ENCODE data around the gene ZRANB3. TPM values are rescaled to one million over a fixed set of nuclear protein-coding genes. Genes with fewer than 3 reads are reported as not detected.

Gene ZRANB3
- total RNA-seq, 3 donors from 2014 or later, result 3.2 to 6.1 (median 5.6) TPM

GRCh38 chr2:135174810-135175093 lies 356.3 kb downstream of the ZRANB3 start:
- Histone ChIP-seq H3K4me3 (no peak overlapping the region), H3K27me3 (no peaks in the 10 kb centered on the region), H3K9me3 (peaks cover 4 to 8% of the 10 kb centered on the region in 2 donors), H3K4me1 (no peaks in the 10 kb centered on the region), H3K27ac (no peak overlapping the region), H3K36me3 (no peaks in the 10 kb centered on the region)
- no peak for TF ChIP-seq POLR2A (IDR thresholded peaks at IDR 0.05)
- no peak for TF ChIP-seq CTCF (IDR thresholded peaks at IDR 0.05)
- no peak for TF ChIP-seq POLR2AphosphoS5 (IDR thresholded peaks at IDR 0.05)
- DNase-seq (ENCODE audit: low spot score in 2 of 2), result no peak
- intact Hi-C loops (cut with DNase I; ENCODE audit: low total_unique reads), result no loop called here

- TF ChIP-seq CTCF (IDR thresholded peaks at IDR 0.05) (no peak), POLR2AphosphoS5 (IDR thresholded peaks at IDR 0.05) (no peak), POLR2A (IDR thresholded peaks at IDR 0.05) (no peak)
- no peaks in the 10 kb centered on the region for H3K36me3 ChIP-seq
- intact Hi-C loops (cut with DNase I; ENCODE audit: low total_unique reads), result no loop called here
Measured at GRCh38 chr2:135174049-135174809, 356.8 kb downstream of the ZRANB3 start.

GRCh38 chr2:135169900-135170753 lies 360.9 kb downstream of the ZRANB3 start:
- Histone ChIP-seq H3K9me3 (no peaks in the 10 kb centered on the region), H3K4me3 (no peak overlapping the region), H3K27ac (no peak overlapping the region), H3K27me3 (no peaks in the 10 kb centered on the region), H3K4me1 (no peaks in the 10 kb centered on the region), H3K36me3 (no peaks in the 10 kb centered on the region)
- no peak for DNase-seq (ENCODE audit: low spot score in 2 of 2)
- TF ChIP-seq POLR2AphosphoS5 (IDR thresholded peaks at IDR 0.05), result no peak
- intact Hi-C loops (cut with DNase I; ENCODE audit: low total_unique reads), result no loop called here

More at GRCh38 chr2:135174049-135174809, 356.8 kb downstream of the ZRANB3 start:
- H3K4me3 ChIP-seq, result no peak overlapping the region
- H3K27me3 ChIP-seq, result no peaks in the 10 kb centered on the region
- DNase-seq (ENCODE audit: low spot score in 2 of 2), result no peak
- H3K27ac ChIP-seq, result no peak overlapping the region
- H3K4me1 ChIP-seq, result no peaks in the 10 kb centered on the region
- peaks cover 4 to 8% of the 10 kb centered on the region in 2 donors for H3K9me3 ChIP-seq

- H3K9me3 ChIP-seq, result no peaks in the 10 kb centered on the region
- no peaks in the 10 kb centered on the region for H3K27me3 ChIP-seq
- no peak overlapping the region for H3K4me3 ChIP-seq
- TF ChIP-seq POLR2A (IDR thresholded peaks at IDR 0.05) (no peak), POLR2AphosphoS5 (IDR thresholded peaks at IDR 0.05) (no peak), CTCF (IDR thresholded peaks at IDR 0.05) (no peak)
- H3K36me3 ChIP-seq, result no peaks in the 10 kb centered on the region
- H3K27ac ChIP-seq, result no peak overlapping the region
- intact Hi-C loops (cut with DNase I; ENCODE audit: low total_unique reads), result no loop called here
- no peaks in the 10 kb centered on the region for H3K4me1 ChIP-seq
- no peak for DNase-seq (ENCODE audit: low spot score in 2 of 2)
Measured at GRCh38 chr2:135168204-135168856, 362.7 kb downstream of the ZRANB3 start.

- Histone ChIP-seq H3K4me1 (no peaks in the 10 kb centered on the region), H3K27ac (no peak overlapping the region), H3K27me3 (no peaks in the 10 kb centered on the region), H3K36me3 (no peaks in the 10 kb centered on the region), H3K9me3 (no peaks in the 10 kb centered on the region), H3K4me3 (no peak overlapping the region)
- no peak for DNase-seq (ENCODE audit: low spot score in 2 of 2)
- intact Hi-C loops (cut with DNase I; ENCODE audit: low total_unique reads), result no loop called here
- TF ChIP-seq POLR2AphosphoS5 (IDR thresholded peaks at IDR 0.05) (no peak), POLR2A (IDR thresholded peaks at IDR 0.05) (no peak), CTCF (IDR thresholded peaks at IDR 0.05) (no peak)
Measured at GRCh38 chr2:135167273-135167672, 363.7 kb downstream of the ZRANB3 start.
